Activated CD8-positive, alpha-beta memory T cell treated with anti-CD3 and anti-CD28 coated beads, Interleukin-2, amount 50 U/mL, for 48 hours (primary cell): ENCODE measurements around the gene ERCC1.

ENCODE experiments used
- DNase-seq: peaks from one replicate; pipeline ENCODE4 v3.0.0-alpha.2; 2020

The ERCC1 gene

DNA sequence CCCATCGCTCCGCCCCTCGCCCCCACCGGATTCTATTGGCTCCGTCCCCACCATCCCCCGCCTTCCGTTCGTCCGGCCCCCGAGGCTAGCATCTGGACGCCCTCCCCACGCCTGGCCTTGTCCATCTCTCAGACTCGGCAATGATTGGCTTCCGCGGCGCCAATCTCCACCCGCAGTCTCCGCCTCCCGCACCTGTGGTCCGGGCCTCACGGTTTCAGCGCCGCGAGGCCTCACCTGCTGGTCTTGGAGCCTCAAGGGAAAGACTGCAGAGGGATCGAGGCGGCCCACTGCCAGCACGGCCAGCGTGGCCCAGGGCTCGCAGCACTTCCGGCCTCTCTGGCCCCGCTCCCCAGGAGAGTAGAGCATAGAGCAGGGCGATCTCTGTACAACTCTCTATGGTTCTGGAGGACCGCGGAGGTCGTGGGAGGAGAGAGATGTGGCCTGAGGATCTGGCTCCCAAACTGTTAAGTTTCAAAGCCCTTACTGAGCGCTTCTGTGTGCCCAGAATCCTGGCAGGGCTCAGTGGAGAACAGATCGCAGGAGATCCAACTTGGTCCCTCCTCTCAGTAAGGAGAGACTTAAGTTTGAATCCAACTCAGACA, at the start of gene ERCC1:
Gene ERCC1 (minus strand): TSS at position 329 of the 602 bp plus-strand sequence. CDS start 543 bp downstream, outside the sequence.
- DNase-seq: peak; percentile 93

DNA sequence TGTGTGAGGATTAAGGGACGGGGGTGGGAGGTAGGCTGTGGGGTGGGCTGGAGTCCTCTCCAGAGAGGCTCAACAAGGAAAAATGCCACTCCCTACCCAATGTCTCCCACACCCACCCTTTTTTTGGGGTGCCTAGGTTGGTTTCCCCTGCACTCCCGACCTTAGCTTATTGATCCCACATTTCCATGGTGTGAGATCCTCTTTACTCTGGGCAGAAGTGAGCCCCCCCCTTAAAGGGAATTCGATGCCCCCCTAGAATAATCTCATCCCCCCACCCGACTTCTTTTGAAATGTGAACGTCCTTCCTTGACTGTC, 49.6 kb upstream of the ERCC1 start:
- DNase-seq: no peak

DNA sequence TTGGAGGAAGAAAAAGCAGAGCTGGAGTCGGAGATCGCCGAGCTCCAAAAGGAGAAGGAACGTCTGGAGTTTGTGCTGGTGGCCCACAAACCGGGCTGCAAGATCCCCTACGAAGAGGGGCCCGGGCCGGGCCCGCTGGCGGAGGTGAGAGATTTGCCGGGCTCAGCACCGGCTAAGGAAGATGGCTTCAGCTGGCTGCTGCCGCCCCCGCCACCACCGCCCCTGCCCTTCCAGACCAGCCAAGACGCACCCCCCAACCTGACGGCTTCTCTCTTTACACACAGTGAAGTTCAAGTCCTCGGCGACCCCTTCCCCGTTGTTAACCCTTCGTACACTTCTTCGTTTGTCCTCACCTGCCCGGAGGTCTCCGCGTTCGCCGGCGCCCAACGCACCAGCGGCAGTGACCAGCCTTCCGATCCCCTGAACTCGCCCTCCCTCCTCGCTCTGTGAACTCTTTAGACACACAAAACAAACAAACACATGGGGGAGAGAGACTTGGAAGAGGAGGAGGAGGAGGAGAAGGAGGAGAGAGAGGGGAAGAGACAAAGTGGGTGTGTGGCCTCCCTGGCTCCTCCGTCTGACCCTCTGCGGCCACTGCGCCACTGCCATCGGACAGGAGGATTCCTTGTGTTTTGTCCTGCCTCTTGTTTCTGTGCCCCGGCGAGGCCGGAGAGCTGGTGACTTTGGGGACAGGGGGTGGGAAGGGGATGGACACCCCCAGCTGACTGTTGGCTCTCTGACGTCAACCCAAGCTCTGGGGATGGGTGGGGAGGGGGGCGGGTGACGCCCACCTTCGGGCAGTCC, 49.0 kb upstream of the ERCC1 start:
- no peak for DNase-seq

DNA sequence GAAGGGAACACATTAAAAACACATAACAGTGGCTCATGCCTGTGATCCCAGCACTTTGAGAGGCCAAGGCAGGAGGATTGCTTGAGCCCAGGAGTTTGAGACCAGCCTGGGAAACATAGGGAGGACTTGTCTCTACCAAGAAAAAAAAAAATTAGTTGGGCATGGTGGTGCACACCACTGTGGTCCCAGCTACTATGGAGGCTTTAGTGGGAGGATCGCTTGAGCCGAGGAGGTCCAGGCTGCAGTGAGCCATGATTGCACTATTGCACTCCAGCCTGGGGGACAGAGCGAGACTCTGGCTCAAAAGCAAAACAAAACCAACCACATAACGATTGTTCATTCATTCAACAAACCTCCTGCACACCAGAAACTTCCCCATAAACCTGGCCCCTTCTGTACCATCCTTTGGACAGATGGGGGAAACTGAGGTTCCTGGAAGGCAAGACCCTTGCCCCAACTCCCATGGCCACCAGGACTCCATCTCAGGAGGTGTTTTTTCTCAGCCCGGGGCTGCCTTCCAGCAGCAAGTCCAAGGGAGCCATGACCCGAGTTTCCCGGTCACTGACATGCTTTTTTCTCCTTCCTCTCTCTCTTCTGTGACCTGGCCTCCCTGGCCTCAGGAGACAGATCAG, 48.3 kb upstream of the ERCC1 start:
- DNase-seq: no peak

DNA sequence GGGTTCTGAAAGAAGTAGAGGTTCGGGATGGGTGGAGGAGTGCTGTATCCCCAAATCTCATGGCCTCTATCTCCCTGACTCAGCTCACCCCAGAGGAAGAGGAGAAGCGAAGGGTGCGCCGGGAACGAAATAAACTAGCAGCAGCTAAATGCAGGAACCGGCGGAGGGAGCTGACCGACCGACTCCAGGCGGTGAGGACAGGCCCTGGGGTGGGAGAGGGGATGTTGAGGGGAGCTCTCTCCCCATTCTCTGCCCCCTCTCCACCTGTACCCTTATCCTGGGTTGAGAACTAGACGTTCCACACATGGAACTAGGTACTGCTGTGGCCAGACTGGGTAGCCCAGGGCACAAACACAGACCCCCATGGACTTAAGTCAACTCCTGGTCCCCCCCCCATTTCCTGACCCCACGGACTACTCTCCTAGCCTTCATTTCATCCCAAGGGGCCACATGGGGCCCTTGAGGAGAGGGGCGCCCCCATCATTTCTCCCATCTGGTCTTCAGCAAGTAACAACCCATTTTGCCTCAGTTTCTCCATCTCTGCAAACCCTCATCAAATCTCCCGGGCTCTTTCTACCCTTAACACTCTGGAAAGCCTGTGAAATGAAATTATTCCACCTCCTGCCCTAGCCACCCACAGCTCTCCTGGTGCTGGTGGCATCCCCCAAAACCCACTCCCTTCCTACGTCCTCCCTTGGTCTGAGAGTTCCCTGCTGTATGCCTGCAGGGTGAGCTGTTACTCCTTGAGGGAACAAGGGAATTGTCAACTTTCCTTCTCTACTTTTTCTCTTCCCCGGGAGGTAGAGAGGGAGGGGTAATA, 47.6 kb upstream of the ERCC1 start:
- no peak for DNase-seq

DNA sequence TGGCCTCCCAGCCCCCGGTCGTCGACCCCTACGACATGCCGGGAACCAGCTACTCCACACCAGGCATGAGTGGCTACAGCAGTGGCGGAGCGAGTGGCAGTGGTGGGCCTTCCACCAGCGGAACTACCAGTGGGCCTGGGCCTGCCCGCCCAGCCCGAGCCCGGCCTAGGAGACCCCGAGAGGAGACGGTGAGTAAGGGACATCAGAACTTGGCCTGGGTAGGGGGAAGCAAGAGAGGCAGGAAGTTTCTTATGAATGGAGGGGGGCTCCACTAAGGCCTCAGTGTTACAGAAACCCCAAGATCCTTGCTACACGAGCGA, 47.0 kb upstream of the ERCC1 start:
- no peak for DNase-seq

DNA sequence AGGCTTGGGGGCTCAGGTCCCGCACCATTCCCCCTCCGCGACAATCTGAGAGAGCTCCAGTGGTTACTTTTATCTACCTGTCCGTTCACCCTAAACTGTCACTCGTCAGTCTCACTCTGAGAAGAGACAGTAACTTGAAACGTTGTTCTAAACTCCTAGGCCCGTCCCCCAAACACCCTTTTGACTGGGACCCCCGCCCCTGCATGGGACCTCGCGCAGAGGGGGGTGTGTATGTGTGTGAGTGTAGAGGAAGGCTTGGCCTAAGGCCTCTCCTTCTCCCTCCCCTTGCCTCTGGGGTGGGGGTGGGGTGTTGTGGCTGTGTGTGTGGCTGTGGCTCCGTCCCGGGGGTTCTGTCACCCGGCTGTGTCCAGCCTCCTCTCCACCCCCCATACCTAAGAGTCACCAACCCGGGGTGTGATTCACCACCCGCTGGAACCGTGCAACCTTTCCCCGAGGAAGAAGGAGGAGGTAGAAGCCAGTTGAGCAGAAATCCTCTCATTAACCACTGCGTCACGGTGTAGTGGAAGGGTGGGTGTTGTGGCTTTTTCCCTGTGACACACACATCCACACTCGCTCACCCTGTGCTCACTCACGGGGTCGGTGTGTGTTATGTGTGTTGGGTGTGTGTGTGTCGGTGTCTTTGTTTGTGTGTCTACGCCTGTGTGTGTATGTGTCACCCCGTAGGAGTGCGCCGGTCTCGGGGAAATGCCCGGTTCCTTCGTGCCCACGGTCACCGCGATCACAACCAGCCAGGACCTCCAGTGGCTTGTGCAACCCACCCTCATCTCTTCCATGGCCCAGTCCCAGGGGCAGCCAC, 46.4 kb upstream of the ERCC1 start:
- DNase-seq: no peak

DNA sequence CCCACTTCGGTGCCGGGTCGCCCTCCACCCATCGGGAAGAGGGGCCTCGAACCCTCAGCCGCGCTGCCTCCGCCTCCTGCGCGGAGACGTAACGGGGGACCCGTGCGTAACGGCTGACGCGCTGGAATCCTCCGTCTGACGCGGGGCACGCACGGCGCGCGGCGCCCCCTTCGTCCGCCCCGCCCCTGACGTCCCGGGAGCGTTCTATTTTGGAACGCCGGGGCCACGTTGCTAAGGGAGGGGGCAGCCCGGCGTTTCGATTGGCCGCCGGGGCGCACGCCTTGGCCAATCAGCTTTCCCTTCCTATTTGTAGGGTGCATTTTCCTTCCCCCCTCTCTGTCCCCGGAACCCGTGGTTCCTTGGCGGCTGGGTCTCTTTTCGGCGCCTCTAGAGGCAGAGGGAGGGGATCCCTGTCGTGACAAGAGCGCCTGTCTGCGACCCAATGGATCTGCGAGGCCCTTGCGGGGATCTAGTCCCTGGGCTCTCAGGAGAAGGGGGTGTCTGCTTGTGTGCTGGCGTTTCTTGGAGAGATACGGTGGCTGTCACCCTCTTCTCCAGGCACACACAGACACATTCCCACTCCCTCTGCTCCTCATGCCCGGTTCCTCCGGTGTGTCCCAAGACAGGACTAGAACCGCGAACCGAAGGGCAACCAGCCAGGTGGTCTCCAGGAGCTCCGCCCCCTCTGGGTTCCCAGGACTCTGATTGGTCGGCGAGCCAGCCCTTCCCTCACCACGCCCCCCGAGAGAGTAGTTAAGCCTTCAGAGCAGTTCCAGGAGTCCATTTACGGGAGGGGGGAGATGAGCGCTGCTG, 45.6 kb upstream of the ERCC1 start:
- DNase-seq: peak; percentile 96

DNA sequence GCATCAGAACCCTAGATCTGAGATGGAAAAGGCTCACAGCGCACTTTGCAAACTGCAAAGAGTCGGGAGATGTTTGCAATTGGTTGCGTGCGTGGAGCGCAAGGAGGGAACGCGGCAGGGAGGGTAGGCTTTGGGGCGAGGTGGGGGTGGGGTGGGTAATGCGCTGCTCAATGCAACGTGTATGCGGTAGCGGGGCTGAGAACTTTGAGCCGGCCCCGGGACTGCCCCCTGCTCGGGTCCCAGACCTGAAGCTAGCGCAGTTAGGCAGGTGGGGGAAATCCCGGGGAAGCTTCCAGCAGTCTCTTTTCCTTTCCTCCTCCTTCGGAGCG, 45.0 kb upstream of the ERCC1 start:
- DNase-seq: no peak

DNA sequence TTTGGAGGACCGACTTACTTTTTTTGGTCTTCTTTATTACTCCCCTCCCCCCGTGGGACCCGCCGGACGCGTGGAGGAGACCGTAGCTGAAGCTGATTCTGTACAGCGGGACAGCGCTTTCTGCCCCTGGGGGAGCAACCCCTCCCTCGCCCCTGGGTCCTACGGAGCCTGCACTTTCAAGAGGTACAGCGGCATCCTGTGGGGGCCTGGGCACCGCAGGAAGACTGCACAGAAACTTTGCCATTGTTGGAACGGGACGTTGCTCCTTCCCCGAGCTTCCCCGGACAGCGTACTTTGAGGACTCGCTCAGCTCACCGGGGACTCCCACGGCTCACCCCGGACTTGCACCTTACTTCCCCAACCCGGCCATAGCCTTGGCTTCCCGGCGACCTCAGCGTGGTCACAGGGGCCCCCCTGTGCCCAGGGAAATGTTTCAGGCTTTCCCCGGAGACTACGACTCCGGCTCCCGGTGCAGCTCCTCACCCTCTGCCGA, 44.5 kb upstream of the ERCC1 start:
- DNase-seq: peak; percentile 74

DNA sequence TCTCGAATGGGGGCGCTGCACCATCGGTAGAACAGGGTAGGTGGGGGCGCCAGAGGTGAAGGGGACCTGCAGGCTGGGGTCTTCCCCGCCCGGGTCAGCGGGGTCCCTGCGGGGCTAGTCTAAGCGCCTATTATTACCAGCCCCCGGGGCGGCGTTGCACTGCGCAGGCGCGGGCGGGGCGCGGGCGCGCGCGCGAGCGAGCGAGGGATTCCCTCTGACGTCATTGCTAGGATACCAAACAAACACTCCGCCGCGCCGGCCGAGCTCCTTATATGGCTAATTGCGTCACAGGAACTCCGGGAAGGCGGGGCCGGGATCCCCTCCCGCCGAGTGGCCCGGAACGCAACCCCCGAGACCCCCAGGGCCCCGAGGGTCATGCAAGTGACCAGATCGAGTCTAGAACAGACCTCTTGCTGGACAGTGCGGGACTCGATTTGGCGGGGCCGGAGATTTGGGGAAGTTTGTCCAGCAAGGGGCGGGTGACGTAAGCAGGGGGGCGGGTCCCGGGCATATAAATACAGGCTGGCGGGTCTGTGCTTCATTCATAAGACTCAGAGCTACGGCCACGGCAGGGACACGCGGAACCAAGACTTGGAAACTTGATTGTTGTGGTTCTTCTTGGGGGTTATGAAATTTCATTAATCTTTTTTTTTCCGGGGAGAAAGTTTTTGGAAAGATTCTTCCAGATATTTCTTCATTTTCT, 43.9 kb upstream of the ERCC1 start, which contains the start of gene FOSB:
Gene FOSB (plus strand): TSS at position 541 of the 703 bp plus-strand sequence. CDS start 591 bp downstream, outside the sequence.
- DNase-seq: peak; percentile 97

DNA sequence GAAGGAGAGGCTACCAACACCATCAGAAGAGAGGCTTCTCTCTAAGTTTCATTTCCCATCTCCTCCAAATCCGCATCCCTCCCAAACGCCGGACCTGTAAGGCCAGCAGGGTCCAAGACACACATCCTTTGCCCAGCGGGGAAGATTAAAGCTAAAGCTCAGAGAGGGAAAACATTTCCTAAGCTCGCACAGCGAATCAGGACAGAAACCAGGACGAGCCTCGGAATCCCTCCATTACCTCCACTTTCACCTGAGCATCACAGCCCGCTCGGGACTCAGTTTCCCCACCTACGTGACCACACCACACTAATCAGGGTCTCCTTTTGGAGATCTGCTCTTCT, 43.4 kb upstream of the ERCC1 start:
- no peak for DNase-seq

DNA sequence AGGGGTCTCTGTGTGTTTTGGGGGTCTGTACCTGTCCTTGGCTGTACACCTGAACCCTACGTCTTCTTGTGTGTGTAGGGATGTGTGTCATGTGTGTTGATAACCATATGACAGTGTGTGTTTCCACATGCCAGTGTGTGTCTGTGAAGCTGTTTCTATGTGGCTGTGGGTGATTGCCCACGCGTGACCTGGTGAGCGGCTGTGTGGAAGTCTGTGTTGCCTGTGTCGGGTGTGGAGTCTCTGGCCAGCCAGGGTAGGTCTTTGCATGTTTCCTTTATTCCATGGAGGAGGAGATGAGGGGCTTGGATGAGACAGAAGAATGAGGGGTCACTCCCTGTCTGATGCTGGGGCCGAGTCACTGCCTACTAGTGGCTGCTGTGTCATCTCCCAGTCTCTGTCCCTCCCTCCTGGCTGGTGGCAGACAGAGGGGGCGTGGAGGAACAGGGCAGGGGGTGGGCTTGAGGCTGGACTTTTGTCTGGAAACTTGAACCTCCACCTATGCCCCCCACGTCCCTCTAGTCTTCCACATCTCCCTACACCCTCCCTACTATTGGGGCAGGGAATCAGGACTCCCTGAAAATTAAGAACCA, 41.2 kb upstream of the ERCC1 start:
- no peak for DNase-seq

DNA sequence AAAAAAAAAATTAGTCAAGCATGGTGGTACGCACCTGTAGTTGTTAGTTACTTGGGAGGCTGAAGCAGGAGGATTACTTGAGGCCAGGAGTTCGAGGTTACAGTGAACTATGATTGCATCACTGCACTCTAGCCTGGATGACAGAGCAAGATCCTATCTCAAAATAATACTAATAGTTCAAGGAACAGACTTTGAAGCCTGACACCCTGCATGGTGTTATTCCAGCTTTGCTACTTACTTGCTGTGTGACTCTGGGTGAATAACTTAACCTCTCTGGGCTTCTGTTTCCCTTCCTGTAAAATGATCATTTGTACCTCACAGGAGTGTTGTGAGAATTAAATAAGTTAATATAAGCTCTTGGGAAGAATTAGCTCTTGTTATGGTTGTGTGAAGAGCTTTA, 40.6 kb upstream of the ERCC1 start:
- DNase-seq: no peak

DNA sequence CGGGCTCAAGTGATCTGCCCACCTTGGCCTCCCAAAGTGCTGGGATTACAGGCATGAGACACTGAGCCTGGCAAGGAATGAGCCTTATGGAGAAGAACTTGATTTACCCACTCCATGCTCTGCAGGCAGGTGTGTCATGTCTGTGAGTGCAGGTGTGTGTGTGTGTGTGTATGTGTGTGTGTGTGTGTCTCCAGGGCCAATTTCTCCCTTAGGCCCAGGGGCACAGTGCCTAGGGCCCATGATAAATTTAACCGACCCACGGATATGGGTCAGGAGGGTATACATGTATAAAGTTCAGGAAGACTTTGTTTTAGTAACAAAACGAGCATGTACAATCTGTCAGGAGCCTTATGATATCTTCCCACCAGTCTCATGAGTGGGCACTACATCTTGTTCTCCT, 39.5 kb upstream of the ERCC1 start:
- no peak for DNase-seq

DNA sequence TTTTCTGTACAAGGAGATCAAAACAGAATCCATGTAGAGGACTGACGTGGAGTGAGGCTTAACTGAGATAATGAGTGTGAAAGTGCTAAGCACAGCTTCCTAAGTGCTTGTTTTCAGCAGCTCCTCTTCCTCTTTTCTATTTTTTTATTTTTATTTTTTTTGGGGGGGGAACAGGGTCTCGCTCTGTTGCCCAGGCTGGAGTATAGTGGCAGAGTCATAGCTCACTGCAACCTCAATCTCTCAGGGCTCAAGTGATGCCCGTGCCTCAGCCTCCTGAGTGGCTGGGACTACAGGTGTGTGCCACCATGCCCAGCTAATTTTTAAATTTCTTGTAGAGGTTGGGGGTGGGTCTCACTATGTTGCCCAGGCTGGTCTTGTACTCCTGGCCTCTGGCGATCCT, 38.5 kb upstream of the ERCC1 start:
- DNase-seq: no peak

DNA sequence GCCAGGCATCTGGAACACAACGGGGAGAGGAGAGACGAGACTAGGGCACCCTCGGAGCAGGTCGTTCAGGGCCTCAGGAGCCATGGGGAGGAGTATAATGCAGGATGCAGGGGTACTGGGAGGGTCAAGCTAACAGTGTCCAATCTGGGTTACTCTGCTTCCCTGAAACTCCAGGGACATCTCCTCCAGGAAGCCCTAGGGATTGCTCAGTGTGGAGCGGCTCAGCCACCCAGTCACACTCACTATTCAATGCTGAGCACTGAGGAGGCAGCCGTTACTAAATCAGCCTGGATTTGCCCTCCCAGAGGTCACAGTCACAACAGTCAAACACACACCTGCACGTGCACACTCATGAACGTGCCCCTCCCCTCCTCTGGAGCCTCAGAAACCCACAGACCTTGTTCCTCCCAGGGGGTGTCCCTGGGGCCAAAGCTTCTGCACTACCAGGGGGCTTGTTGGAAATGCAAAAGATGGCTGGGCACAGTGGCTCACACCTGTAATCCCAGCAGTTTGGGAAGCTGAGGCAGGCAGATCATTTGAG, 37.2 kb upstream of the ERCC1 start:
- no peak for DNase-seq

DNA sequence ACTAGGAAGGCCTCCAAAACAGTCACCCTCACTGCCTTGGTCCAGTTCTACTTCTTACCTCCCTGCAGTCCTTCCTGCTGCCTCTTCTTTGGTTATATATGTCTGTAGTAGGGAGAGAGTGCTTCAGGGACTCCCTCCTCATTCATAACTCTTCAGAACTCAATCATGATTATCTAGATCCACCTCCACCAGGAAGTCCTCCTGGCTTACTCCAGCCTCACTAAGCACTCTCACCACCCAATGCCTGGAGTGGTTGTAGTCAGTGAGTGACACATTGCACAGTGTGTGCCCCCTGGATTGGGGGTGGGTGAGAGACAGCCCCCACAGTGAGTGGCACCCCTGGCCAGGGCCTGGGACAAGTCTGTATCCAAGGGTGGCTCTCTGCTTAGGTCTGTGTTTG, 34.1 kb upstream of the ERCC1 start:
- DNase-seq: no peak

DNA sequence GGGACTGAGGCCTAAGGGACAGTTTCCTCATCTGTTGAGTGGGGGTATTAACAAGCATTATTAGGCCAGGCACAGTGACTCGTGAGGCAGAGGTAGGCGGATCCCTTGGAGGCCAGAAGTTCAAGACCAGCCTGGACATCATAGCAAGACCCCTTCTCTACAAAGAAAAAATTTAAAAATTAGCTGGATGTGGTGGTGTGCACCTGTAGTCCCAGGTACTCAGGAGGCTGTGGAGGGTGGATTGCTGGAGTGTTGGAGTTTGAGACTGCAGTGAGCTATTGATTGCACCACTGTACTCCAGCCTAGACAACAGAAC, 32.7 kb upstream of the ERCC1 start:
- no peak for DNase-seq

DNA sequence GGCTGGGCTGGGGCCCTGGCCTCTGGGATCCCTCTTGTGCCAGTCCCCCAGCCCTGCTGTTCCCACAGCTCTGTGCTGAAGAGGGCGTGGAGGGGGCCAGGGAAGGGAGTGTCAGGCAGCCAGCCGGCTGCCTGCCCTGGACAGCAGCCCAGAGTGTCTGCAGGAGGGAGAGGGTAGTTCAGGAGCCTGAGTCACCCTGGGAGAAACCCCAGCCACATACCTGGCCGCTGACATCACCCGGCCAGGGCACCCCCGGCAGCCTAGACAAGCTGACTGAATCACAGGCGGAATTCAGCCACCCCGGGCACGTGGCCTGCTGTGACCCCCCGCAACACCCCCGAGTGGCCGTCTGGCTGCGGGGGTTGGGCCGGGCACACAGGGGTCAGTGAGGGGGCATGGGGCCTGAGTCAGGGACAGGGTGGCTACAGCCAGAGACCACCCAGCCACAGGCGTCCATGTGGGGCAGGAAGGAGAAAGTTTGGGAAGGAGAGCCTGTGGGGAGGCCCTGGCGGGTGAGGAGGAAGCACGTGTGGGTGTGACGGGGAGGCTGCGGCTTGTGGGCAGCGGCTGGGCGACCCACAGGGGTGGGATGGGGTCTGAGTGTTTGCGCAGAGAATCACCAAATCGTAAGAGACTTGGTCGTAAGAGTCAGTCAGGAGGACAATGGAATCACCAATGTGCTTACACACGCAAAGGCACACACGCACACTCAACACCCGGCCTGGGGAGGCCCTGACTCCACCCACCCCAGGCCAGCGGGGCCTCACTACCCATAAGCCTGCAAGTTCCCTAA, 32.2 kb upstream of the ERCC1 start:
- DNase-seq: peak; percentile 84
